LHCN-M2 (cell line): ENCODE results near the gene INPP4A. TPM values are rescaled to one million over a fixed set of nuclear protein-coding genes. Genes with fewer than 3 reads are reported as not detected.

Experiments
- DNase-seq: peaks from one replicate; pipeline ENCODE4 v3.0.0-alpha.2; 2012; ENCODE audit warnings: low read depth
- total RNA-seq: library from RNA; depleted of rRNA; stranded (reverse); fragments of >200 nt; gene quantifications from 2 replicates; pipeline ENCODE4 v1.2.3, GENCODE V29; 2014

Gene INPP4A
- total RNA-seq, 1 experiment from 2014 or later: 11.8 TPM

DNA sequence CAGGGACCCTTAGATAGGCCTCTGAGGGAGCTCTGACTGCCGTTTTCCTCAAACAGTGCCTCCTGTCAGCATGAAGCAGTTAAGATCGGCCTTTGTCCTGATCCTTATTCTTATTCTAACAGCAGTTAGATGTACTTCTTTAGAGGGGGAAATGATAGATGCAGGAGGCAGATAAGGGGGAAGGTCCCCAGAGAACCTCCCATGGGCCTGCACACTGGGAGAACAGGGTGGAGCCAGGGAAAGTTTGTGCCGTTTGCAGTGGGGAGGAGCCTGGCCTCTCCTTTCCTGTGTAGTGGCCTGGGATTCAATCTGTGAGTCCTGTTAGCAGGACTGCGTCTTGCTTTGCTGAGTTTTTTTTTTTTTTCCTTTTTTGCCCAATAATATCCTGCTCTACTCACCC lies 7.9 kb upstream of the INPP4A start:
- DNase-seq: no peak

DNA sequence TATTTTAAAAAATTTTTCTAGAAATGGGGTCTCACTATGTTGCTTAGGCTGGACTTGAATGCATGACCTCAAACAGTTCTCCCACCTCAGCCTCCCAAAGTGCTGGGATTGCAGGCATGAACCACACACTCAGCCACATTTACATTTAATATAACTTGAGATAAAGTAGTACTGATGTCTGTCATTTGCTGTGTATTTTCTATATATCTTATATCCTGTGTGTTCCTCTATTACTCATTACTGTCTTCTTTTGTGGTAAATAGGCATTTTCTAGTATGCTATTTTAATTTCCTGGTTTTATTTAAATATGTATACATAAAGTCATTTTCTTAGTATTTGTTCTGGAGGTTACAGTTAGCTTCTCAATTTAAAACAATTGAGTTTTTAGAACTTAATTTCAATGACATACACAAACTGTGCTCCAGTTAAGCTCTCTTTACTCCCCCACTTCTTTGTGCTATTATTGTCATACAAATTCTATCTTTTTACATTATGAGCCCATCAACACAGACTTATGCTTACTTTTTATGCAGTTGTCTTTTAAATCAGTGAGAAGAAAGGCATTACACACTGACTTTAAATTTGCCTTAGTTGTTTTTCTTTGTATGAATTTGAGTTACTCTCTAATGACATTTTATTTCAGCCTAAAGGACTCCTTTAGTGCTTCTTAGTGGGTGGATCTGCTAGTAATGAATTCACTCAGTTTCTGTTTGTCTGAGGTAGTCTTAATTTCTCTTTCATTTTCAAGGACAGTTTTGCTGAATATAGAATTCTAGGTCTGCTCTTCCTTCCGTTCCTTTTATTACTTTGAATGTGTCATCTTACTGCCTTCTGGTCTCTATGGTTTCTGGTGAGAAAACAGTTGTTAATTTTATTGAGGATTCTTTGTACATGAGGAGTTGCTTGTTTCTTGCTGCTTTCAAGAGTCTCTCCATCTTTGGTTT lies 6.2 kb upstream of the INPP4A start:
- no peak for DNase-seq

DNA sequence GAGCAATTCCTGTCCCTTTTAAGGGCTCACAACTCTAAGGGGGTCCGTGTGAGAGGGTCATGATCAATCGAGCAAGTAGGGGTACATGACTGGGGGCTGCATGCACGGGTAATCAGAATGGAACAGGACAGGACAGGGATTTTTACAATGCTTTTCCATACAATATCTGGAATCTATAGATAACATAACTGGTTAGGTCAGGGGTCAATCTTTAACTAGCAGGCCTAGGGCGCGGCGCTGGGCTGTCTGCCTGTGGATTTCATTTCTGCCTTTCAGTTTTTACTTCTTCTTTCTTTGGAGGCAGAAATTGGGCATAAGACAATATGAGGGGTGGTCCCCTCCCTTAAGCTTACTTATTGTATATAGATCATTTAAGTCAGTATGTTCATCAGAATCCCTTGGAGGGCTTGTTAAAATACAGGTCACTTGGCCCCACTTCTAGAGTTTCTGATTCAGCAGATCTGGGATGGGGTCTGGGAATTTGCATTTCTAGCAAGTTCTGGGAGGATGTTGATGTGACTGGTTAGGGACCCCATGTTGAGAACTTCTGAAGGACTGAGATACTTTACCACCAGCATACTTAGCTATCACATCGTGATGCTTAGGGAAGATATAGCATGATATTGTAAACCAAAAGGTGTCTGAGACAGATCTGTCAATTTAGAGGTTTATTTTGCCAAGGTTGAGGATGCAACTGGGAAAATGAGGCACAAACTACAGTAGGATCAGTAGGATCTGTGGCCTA lies 2.8 kb upstream of the INPP4A start:
- no peak for DNase-seq

- DNase-seq: no peak
Observed at GRCh38 chr2:98442488-98442887, 2.2 kb upstream of the INPP4A start.

- no peak for DNase-seq
Observed at GRCh38 chr2:98445177-98445682, 572 bp downstream of the INPP4A start.

DNA sequence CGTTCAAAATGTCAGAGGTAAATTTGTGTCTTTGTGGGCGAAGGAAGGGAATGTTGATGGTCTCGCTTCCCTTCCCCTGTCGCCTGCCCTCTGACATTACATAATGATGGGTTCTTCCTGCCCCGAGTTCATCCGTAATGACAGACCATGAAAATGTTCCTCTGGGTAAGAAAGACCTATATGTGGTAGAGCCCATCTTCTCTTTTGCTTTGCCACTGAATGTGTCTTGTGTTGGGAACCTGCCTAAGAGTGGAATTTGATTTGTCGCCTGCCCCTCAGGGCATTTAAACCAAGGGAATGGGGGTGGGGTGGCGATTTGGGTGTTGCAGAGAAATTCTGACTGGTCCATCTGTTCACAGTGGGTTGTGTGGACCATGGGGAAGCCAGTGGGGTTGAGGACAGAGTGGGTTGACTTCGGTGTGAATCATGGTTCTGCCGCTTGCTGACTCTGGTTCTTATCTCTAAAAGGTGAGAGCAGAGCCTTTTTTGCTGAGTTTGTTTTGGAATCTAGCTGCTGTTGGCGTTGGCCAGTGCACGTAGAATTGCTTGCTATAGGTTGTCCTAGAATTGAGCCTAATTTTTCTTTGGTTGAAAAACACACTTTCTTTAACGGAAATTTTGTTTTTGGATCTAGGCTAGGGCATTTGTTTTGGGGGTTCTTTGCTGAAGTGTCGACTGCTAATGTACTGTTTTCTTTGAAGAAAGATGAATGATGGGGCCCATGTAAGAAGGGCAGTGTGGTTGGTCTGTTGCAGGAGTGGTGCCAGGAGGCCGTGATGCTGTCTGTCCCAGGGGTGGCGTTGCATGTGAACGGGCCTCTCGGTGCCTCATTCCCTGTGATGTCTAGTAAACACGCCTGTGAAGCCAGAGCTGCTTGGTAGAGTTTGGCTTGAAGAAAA lies 1.3 kb downstream of the INPP4A start:
- DNase-seq: no peak

- DNase-seq: no peak
Observed at GRCh38 chr2:98446850-98447249, 2.2 kb downstream of the INPP4A start.

- no peak for DNase-seq
Observed at GRCh38 chr2:98448441-98449145, 3.9 kb downstream of the INPP4A start.

- no peak for DNase-seq
Observed at GRCh38 chr2:98452396-98453027, 7.9 kb downstream of the INPP4A start.

DNA sequence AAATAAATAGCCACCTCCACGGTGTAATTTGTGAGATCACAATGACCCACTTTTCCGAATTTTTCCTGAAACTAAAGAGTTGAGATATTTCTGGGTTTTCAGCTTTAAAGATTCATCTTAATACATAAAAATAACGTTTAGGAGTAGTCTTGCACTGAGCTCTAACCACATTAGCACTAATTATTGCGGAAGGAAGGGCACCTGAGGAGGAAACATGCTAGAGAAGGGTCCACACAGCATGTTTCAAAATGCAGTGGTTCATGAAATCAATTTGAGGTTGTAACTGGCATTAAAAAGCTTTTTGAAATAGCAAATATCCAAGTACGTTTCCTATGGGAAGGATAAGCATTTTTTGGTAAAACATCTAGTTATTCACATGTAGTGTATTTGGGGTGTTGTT lies 8.4 kb downstream of the INPP4A start:
- no peak for DNase-seq

- DNase-seq: no peak
Observed at GRCh38 chr2:98453531-98453930, 8.9 kb downstream of the INPP4A start.

- DNase-seq: no peak
Observed at GRCh38 chr2:98454073-98454472, 9.4 kb downstream of the INPP4A start.

DNA sequence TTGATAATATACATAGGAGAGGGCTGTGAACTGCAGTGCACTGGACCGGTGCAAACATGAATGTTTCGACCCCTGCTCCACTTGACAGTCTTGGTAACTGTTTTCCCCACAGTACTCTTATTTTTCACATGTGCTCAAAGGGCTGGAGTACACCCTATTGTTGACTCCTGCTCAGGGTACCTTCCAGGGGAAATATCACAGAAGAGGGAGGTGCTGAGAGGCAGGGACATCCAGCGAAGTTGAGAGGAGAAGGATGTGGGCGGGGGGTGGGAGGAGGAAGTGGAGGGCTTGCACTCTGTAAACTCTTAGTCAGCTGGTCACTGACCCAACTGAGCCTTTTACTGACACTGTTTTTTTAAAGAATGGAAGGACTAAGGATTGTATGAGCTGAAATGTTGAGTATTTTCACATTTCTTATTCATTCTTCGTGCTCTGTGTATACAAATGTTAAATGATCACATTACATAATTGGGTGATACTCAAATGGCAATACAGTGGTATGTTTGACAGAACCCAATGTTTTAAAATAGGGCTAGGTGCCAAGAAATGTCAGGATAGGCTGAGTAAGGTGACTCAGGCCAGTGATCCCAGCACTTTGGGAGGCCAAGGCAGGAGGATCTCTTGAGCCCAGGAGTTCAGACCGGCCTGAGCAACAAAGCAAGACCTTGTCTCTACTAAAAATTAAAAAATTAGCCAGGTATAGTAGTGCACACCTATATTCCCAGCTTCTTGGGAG lies 10.0 kb downstream of the INPP4A start:
- DNase-seq: no peak

- no peak for DNase-seq
Observed at GRCh38 chr2:98455494-98455976, 10.9 kb downstream of the INPP4A start.

GRCh38 chr2:98457045-98457696 lies 12.5 kb downstream of the INPP4A start:
- peak; percentile 89 for DNase-seq

- no peak for DNase-seq
Observed at GRCh38 chr2:98458207-98458606, 13.5 kb downstream of the INPP4A start.

GRCh38 chr2:98458667-98459380 lies 14.2 kb downstream of the INPP4A start:
- DNase-seq: no peak

GRCh38 chr2:98459496-98460175 lies 15.0 kb downstream of the INPP4A start:
- peak; percentile 77 for DNase-seq
